Uterus (tissue), 4 donors: ENCODE measurements around the gene TTLL7. TPM values are rescaled to one million over a fixed set of nuclear protein-coding genes. Genes with fewer than 3 reads are reported as not detected.

Source experiments
- DNase-seq, 2 donors: peaks; one replicate each; pipeline ENCODE4 v3.0.0-alpha.2; 2019 to 2020
- H3K27ac ChIP-seq, 2 donors: fragments of 200-600 bp; sonication (generic); 1 replicate in 1 of 2; 2 replicates in 1 of 2; pipeline ENCODE4 v1.5.1; 2016 to 2018
- H3K27me3 ChIP-seq, 2 donors: fragments of 200-600 bp; sonication (generic); one replicate each; pipeline ENCODE4 v1.5.1; 2018 to 2019; ENCODE audit warnings: control low read depth in 1 of 2
- H3K36me3 ChIP-seq, 2 donors: fragments of 200-600 bp; sonication (generic); one replicate each; pipeline ENCODE4 v1.5.1; 2019; ENCODE audit warnings: control low read depth in 1 of 2
- H3K4me1 ChIP-seq, 2 donors: fragments of 200-600 bp; sonication (generic); one replicate each; pipeline ENCODE4 v1.5.1; 2018 to 2019; ENCODE audit warnings: control low read depth in 1 of 2
- H3K4me3 ChIP-seq, 2 donors: fragments of 200-600 bp; sonication (generic); 1 replicate in 1 of 2; 2 replicates in 1 of 2; pipeline ENCODE4 v1.5.1; 2018 to 2019; ENCODE audit warnings: mild to moderate bottlenecking in 1 of 2
- H3K9me3 ChIP-seq, 2 donors: fragments of 200-600 bp; sonication (generic); one replicate each; pipeline ENCODE4 v1.5.1; 2019; ENCODE audit warnings: control low read depth in 1 of 2
- POLR2A ChIP-seq, 2 donors: fragments of 450-650 bp; IDR thresholded peaks; one replicate each; pipeline ENCODE4 v1.6.1; 2016; ENCODE audit warnings: antibody characterized with exemption in 2 of 2, mild to moderate bottlenecking in 1 of 2, moderate library complexity in 1 of 2
- intact Hi-C: fragments of 100-400 bp; cut with DNase I; formaldehyde crosslinking; loops from one replicate; pipeline ENCODE4 v1.15.1; 2023; ENCODE audit warnings: low total_unique reads
- total RNA-seq, 4 donors: library from RNA; depleted of rRNA in 3 of 4; stranded (reverse); fragments of >200 nt in 3 of 4; gene quantifications; one replicate each; pipeline versions ENCODE4 v1.1.0 to v1.2.4, GENCODE V29; 2014 to 2023
- TF ChIP-seq, protein P1 (sequence below), 4 experiments: fragments of 200-600 bp in 2 of 4; fragments of 450-650 bp in 2 of 4; sonication (generic) in 2 of 4; IDR thresholded peaks; one replicate each; pipeline ENCODE4 v1.5.1; 2016 to 2019; ENCODE audit warnings: antibody characterized with exemption in 4 of 4, mild to moderate bottlenecking in 2 of 4, moderate library complexity in 1 of 4
- donor health status: DM: yes; HTN: yes; CAD: no.

Gene TTLL7
- total RNA-seq, 4 donors from 2014 or later: 16.2 to 61.0 (median 34.1) TPM

DNA sequence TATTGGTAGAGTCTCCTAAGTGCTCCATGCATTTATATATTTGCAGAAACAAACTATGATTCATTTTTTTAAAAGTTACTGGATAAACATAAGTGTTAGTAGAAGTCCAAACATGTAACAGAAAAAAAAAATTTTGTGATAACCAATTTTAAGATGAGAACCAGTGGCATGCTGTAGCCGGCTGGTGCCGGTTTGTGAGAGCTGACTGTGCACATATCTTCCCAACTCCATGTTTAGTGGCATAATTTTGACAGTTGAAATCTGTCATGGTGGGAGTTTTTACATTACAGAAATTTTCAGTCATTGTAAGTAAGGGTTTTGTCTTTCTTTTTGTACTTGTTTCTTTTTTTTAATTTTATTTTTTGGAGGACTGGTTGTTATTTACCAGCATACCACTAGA, 141.2 kb downstream of the TTLL7 start:
- Histone ChIP-seq H3K4me3 (no peak overlapping the region), H3K27ac (no peak overlapping the region), H3K27me3 (no peaks in the 10 kb centered on the region), H3K36me3 (no peaks in the 10 kb centered on the region), H3K9me3 (no peaks in the 10 kb centered on the region), H3K4me1 (no peaks in the 10 kb centered on the region)
- DNase-seq: no peak
- intact Hi-C loops: no loop called here
- TF ChIP-seq, protein P1, sequence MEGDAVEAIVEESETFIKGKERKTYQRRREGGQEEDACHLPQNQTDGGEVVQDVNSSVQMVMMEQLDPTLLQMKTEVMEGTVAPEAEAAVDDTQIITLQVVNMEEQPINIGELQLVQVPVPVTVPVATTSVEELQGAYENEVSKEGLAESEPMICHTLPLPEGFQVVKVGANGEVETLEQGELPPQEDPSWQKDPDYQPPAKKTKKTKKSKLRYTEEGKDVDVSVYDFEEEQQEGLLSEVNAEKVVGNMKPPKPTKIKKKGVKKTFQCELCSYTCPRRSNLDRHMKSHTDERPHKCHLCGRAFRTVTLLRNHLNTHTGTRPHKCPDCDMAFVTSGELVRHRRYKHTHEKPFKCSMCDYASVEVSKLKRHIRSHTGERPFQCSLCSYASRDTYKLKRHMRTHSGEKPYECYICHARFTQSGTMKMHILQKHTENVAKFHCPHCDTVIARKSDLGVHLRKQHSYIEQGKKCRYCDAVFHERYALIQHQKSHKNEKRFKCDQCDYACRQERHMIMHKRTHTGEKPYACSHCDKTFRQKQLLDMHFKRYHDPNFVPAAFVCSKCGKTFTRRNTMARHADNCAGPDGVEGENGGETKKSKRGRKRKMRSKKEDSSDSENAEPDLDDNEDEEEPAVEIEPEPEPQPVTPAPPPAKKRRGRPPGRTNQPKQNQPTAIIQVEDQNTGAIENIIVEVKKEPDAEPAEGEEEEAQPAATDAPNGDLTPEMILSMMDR (IDR thresholded peaks at IDR 0.05): no peak
- no peak for TF ChIP-seq POLR2A (IDR thresholded peaks at IDR 0.05)

DNA sequence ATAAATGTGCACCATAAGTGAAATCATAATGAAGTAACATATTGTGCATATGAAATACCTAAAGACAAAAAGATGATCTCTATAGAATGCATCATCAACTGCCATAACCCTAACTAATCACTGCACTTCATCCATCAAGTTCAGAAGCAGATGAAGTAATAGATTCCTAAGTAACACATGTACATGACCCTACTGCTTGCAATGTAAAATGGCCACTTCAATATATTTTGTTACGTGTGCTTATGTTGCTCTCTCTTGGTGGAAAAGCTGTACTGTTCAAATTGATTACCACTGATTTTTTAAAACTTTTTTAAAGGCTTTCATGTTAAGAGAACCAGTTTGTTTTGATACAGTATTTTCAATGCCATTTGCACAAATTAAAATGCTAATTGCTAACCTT, 141.8 kb downstream of the TTLL7 start:
- no peaks in the 10 kb centered on the region for H3K27me3 ChIP-seq
- TF ChIP-seq, protein P1 (IDR thresholded peaks at IDR 0.05): peak; percentile 14 to 39 (median 24)
- no peak for TF ChIP-seq POLR2A (IDR thresholded peaks at IDR 0.05)
- no peak for DNase-seq

DNA sequence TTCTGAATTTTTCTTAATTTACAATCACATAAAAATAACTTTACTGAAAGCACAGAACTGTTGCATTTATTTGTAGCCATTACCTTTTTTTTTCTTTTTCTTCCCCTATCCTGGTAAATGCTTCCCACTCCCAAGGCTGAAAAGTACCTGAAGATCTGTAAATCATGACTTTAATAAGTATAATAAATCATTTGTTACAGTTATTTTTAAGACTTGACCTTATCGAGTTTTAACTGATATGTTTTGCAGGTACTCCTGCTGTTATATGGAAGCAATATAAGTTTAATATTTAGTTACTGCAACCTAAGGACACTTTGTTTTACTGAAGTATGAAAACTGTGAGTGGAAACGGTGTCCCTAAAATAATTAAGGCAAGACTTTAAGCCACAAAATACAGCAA, 142.6 kb downstream of the TTLL7 start:
- no peaks in the 10 kb centered on the region for H3K9me3 ChIP-seq
- intact Hi-C loops: no loop called here
- DNase-seq: no peak
- H3K4me1 ChIP-seq: no peaks in the 10 kb centered on the region
- H3K27ac ChIP-seq: no peak overlapping the region
- H3K27me3 ChIP-seq: no peaks in the 10 kb centered on the region
- no peak for TF ChIP-seq POLR2A (IDR thresholded peaks at IDR 0.05)
- TF ChIP-seq, protein P1 (IDR thresholded peaks at IDR 0.05): no peak
- no peak overlapping the region for H3K4me3 ChIP-seq
- H3K36me3 ChIP-seq: no peaks in the 10 kb centered on the region

More for the DNA sequence above, 141.8 kb downstream of the TTLL7 start:
- Histone ChIP-seq H3K36me3 (no peaks in the 10 kb centered on the region), H3K4me3 (no peak overlapping the region), H3K27ac (no peak overlapping the region), H3K4me1 (no peaks in the 10 kb centered on the region), H3K9me3 (no peaks in the 10 kb centered on the region)
- intact Hi-C loops: no loop called here

DNA sequence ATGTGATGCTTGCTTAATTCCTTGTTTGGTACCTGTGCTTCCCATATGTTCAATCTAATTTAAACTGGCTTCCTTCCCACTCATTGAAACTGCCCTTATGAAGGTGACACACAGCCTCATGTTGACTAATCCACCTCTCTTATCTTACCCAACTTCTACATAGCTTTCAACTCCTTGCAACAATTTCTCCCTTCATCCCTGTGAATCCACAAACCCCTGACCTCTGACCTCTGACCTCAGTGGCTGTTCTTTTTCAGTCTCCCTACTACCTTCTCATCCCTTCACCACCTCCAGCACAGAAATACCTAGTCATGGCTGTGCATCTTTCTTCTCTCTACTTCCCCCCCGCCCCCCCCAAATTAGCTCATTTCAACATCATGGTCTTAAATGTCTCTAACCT, 144.5 kb downstream of the TTLL7 start:
- TF ChIP-seq, protein P1 (IDR thresholded peaks at IDR 0.05): no peak
- TF ChIP-seq POLR2A (IDR thresholded peaks at IDR 0.05): no peak
- H3K36me3 ChIP-seq: no peaks in the 10 kb centered on the region
- no peaks in the 10 kb centered on the region for H3K4me1 ChIP-seq
- no peaks in the 10 kb centered on the region for H3K9me3 ChIP-seq
- H3K4me3 ChIP-seq: no peak overlapping the region
- intact Hi-C loops: no loop called here
- DNase-seq: no peak
- H3K27me3 ChIP-seq: no peaks in the 10 kb centered on the region
- H3K27ac ChIP-seq: no peak overlapping the region

DNA sequence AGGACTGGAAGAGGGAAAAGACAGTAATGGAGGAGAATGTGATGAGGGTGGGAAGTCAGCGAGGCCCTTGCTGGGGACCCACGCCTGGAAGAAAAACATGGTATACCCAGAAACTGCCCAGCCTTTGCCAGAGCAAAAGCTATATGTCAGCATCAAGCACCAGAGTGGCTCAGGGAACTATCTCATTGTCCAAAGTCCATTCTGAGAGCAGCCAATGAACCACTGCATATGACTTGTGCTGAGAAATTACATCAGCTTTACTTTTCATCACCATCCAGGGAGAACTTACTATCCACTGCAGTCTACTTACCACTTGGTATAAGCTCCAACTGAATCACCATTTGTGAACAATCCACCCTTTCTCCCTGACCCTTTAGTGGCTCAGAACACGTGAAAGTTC, 148.1 kb downstream of the TTLL7 start:
- Histone ChIP-seq H3K36me3 (no peaks in the 10 kb centered on the region), H3K4me1 (no peaks in the 10 kb centered on the region), H3K4me3 (no peak overlapping the region), H3K9me3 (no peaks in the 10 kb centered on the region), H3K27me3 (no peaks in the 10 kb centered on the region), H3K27ac (no peak overlapping the region)
- intact Hi-C loops: no loop called here
- no peak for TF ChIP-seq POLR2A (IDR thresholded peaks at IDR 0.05)
- no peak for DNase-seq
